Measurements from ENCODE around the gene F7. TPM values are rescaled to one million over a fixed set of nuclear protein-coding genes. Genes with fewer than 3 reads are reported as not detected.

The F7 gene
- total and polyA plus RNA-seq, 2 experiments from 2014 or later = 0.83 TPM; not detected in 1

DNA sequence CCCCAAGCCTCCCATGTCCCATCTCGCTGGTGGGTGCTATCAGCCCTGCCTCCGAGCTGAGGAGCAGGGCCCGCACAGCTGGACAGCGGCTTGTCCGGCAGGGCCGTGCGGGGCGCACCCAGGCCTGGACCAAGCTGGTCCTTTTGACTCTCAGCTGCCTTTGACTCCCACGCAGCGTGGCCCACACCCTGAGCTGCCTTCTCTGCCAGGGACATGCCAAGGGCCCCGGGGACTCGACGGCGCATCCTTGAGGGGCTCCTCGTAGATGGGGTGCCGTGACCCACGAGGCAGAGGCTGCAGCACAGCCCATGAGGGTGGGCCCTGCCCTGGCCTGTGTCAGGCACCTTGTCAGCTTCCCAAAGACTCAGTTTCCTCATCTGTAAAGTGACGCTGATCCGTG lies 38.8 kb upstream of the F7 start:
- DNase-seq (ENCODE audit: low read depth in 1 of 2, low spot score in 1 of 2) = no peak
- TF ChIP-seq, protein P1, sequence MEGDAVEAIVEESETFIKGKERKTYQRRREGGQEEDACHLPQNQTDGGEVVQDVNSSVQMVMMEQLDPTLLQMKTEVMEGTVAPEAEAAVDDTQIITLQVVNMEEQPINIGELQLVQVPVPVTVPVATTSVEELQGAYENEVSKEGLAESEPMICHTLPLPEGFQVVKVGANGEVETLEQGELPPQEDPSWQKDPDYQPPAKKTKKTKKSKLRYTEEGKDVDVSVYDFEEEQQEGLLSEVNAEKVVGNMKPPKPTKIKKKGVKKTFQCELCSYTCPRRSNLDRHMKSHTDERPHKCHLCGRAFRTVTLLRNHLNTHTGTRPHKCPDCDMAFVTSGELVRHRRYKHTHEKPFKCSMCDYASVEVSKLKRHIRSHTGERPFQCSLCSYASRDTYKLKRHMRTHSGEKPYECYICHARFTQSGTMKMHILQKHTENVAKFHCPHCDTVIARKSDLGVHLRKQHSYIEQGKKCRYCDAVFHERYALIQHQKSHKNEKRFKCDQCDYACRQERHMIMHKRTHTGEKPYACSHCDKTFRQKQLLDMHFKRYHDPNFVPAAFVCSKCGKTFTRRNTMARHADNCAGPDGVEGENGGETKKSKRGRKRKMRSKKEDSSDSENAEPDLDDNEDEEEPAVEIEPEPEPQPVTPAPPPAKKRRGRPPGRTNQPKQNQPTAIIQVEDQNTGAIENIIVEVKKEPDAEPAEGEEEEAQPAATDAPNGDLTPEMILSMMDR (IDR thresholded peaks at IDR 0.05; ENCODE audit: low read depth, low read length) = no peak
- no peaks in the 10 kb centered on the region for H3K9me3 ChIP-seq (ENCODE audit: low read depth)

GRCh38 chr13:113069861-113070805 lies 35.5 kb upstream of the F7 start:
- Histone ChIP-seq H3K4me3 (no peak overlapping the region), H3K4me1 (ENCODE audit: low read depth) (no peaks in the 10 kb centered on the region), H3K27ac (no peak overlapping the region), H3K9me3 (ENCODE audit: low read depth) (no peaks in the 10 kb centered on the region), H3K27me3 (no peaks in the 10 kb centered on the region), H3K36me3 (no peaks in the 10 kb centered on the region)
- TF ChIP-seq, protein P1 (IDR thresholded peaks at IDR 0.05; ENCODE audit: low read depth, low read length) = no peak
- DNase-seq (ENCODE audit: low read depth in 1 of 2, low spot score in 1 of 2) = no peak

More for the DNA sequence above, 38.8 kb upstream of the F7 start:
- H3K4me1 ChIP-seq (ENCODE audit: low read depth) = no peaks in the 10 kb centered on the region
- no peak overlapping the region for H3K27ac ChIP-seq
- no peak overlapping the region for H3K4me3 ChIP-seq
- no peaks in the 10 kb centered on the region for H3K27me3 ChIP-seq
- H3K36me3 ChIP-seq = no peaks in the 10 kb centered on the region

DNA sequence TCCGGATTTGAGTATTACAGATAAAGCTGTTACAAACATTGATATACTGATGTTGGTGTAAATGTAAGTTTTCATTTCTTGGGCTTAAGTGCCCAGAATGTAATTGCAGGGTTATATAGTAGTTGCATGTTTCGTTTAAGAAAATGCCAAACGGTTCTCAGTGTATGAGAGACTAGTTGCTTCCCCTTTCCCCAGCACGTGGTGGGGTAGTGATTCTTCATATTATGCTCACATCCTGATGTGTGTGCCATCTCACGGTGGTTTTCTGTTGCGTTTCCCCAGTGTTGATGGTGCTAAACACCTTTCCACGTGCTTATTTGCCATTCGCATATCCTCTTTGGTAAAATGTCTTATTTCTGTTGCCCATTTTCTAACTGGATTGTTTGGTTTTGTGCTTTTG lies 34.7 kb upstream of the F7 start:
- TF ChIP-seq, protein P1 (IDR thresholded peaks at IDR 0.05; ENCODE audit: low read depth, low read length) = no peak
- Histone ChIP-seq H3K4me1 (ENCODE audit: low read depth) (no peaks in the 10 kb centered on the region), H3K4me3 (no peak overlapping the region), H3K9me3 (ENCODE audit: low read depth) (no peaks in the 10 kb centered on the region), H3K36me3 (no peaks in the 10 kb centered on the region), H3K27ac (no peak overlapping the region), H3K27me3 (no peaks in the 10 kb centered on the region)
- DNase-seq (ENCODE audit: low read depth in 1 of 2, low spot score in 1 of 2) = no peak

- Histone ChIP-seq H3K9me3 (ENCODE audit: low read depth) (no peaks in the 10 kb centered on the region), H3K36me3 (no peaks in the 10 kb centered on the region), H3K27ac (no peak overlapping the region), H3K4me3 (no peak overlapping the region), H3K4me1 (ENCODE audit: low read depth) (no peaks in the 10 kb centered on the region), H3K27me3 (no peaks in the 10 kb centered on the region)
- TF ChIP-seq, protein P1 (IDR thresholded peaks at IDR 0.05; ENCODE audit: low read depth, low read length) = no peak
- DNase-seq (ENCODE audit: low read depth in 1 of 2, low spot score in 1 of 2) = no peak
These were observed 33.2 kb upstream of the F7 start for GRCh38 chr13:113072376-113072775.

GRCh38 chr13:113073942-113074341 lies 31.6 kb upstream of the F7 start:
- H3K36me3 ChIP-seq = no peaks in the 10 kb centered on the region
- DNase-seq (ENCODE audit: low read depth in 1 of 2, low spot score in 1 of 2) = no peak
- H3K27ac ChIP-seq = no peak overlapping the region
- H3K27me3 ChIP-seq = no peaks in the 10 kb centered on the region
- H3K4me3 ChIP-seq = no peak overlapping the region
- no peaks in the 10 kb centered on the region for H3K4me1 ChIP-seq (ENCODE audit: low read depth)
- no peaks in the 10 kb centered on the region for H3K9me3 ChIP-seq (ENCODE audit: low read depth)
- TF ChIP-seq, protein P1 (IDR thresholded peaks at IDR 0.05; ENCODE audit: low read depth, low read length) = no peak

Data from cardiac muscle cell (in vitro differentiated cells and primary cell).